ENCODE results near the gene ATP8A2. TPM values are rescaled to one million over a fixed set of nuclear protein-coding genes. Genes with fewer than 3 reads are reported as not detected.

Gene ATP8A2
- total RNA-seq, 1 experiment from 2014 or later: 5.2 TPM

GRCh38 chr13:25796474-25796873 is 424.7 kb downstream of the ATP8A2 start:
- ChIA-PET CTCF (no interaction called here), POLR2A (no interaction called here)
- Mint-ChIP-seq H3K36me3 (no peaks in the 10 kb centered on the region), H3K27ac (no peak overlapping the region), H3K27me3 (ENCODE audit: low read depth) (no peaks in the 10 kb centered on the region), H3K4me1 (peaks cover 10% of the 10 kb centered on the region), H3K4me3 (no peak overlapping the region), H3K9me3 (no peaks in the 10 kb centered on the region)
- TF ChIP-seq ZNF263 (CRISPR knock-in tag; IDR thresholded peaks at IDR 0.05; ENCODE audit: low read depth): no peak
- TF ChIP-seq ETV6 (CRISPR knock-in tag; IDR thresholded peaks at IDR 0.05): no peak
- TF ChIP-seq GRHL2 (CRISPR knock-in tag; IDR thresholded peaks at IDR 0.05; ENCODE audit: insufficient replicate concordance, severe bottlenecking): no peak
- no peak for TF ChIP-seq TCF7 (CRISPR knock-in tag; IDR thresholded peaks at IDR 0.05; ENCODE audit: low read depth)
- no peak for TF ChIP-seq TP53 (CRISPR knock-in tag; IDR thresholded peaks at IDR 0.05)
- TF ChIP-seq NFYB (CRISPR knock-in tag; conservative IDR thresholded peaks at IDR 0.05; ENCODE audit: low read depth): no peak
- TF ChIP-seq, protein P1, sequence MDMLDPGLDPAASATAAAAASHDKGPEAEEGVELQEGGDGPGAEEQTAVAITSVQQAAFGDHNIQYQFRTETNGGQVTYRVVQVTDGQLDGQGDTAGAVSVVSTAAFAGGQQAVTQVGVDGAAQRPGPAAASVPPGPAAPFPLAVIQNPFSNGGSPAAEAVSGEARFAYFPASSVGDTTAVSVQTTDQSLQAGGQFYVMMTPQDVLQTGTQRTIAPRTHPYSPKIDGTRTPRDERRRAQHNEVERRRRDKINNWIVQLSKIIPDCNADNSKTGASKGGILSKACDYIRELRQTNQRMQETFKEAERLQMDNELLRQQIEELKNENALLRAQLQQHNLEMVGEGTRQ (CRISPR knock-in tag; IDR thresholded peaks at IDR 0.05): no peak
- TF ChIP-seq ZNF512 (CRISPR knock-in tag; IDR thresholded peaks at IDR 0.05; ENCODE audit: borderline replicate concordance): no peak
- no peak for TF ChIP-seq ZNF396 (CRISPR knock-in tag; IDR thresholded peaks at IDR 0.05; ENCODE audit: borderline replicate concordance)
- TF ChIP-seq ESRRA (CRISPR knock-in tag; IDR thresholded peaks at IDR 0.05; ENCODE audit: borderline replicate concordance): no peak
- no peak for TF ChIP-seq FOXP1 (CRISPR knock-in tag; IDR thresholded peaks at IDR 0.05; ENCODE audit: borderline replicate concordance)
- no peak for TF ChIP-seq ZNF532 (CRISPR knock-in tag; IDR thresholded peaks at IDR 0.05; ENCODE audit: borderline replicate concordance)
- TF ChIP-seq NR1H2 (CRISPR knock-in tag; IDR thresholded peaks at IDR 0.05): no peak
- TF ChIP-seq, protein P2, sequence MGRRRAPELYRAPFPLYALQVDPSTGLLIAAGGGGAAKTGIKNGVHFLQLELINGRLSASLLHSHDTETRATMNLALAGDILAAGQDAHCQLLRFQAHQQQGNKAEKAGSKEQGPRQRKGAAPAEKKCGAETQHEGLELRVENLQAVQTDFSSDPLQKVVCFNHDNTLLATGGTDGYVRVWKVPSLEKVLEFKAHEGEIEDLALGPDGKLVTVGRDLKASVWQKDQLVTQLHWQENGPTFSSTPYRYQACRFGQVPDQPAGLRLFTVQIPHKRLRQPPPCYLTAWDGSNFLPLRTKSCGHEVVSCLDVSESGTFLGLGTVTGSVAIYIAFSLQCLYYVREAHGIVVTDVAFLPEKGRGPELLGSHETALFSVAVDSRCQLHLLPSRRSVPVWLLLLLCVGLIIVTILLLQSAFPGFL (CRISPR knock-in tag; IDR thresholded peaks at IDR 0.05; ENCODE audit: borderline replicate concordance): no peak
- TF ChIP-seq, protein P3, sequence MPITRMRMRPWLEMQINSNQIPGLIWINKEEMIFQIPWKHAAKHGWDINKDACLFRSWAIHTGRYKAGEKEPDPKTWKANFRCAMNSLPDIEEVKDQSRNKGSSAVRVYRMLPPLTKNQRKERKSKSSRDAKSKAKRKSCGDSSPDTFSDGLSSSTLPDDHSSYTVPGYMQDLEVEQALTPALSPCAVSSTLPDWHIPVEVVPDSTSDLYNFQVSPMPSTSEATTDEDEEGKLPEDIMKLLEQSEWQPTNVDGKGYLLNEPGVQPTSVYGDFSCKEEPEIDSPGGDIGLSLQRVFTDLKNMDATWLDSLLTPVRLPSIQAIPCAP (CRISPR knock-in tag; IDR thresholded peaks at IDR 0.05): no peak
- TF ChIP-seq CREB1 (CRISPR knock-in tag; IDR thresholded peaks at IDR 0.05): no peak
- TF ChIP-seq ZNF138 (CRISPR knock-in tag; conservative IDR thresholded peaks at IDR 0.05): no peak
- no peak for DNase-seq (ENCODE audit: low spot score)
- no peak for ATAC-seq

- TF ChIP-seq ZNF219 (CRISPR knock-in tag; IDR thresholded peaks at IDR 0.05; ENCODE audit: borderline replicate concordance): no peak
- TF ChIP-seq MXD4 (CRISPR knock-in tag; IDR thresholded peaks at IDR 0.05; ENCODE audit: borderline replicate concordance): no peak
- H3K4me3 Mint-ChIP-seq: no peak overlapping the region
- H3K36me3 Mint-ChIP-seq: no peaks in the 10 kb centered on the region
- ChIA-PET POLR2A (no interaction called here), CTCF (no interaction called here)
- DNase-seq (ENCODE audit: low spot score) (no peak), ATAC-seq (no peak)
- no peaks in the 10 kb centered on the region for H3K9me3 Mint-ChIP-seq
- H3K27me3 Mint-ChIP-seq (ENCODE audit: low read depth): no peaks in the 10 kb centered on the region
- H3K27ac Mint-ChIP-seq: no peak overlapping the region
- H3K4me1 Mint-ChIP-seq: peaks cover 10% of the 10 kb centered on the region
These were observed 427.2 kb downstream of the ATP8A2 start for GRCh38 chr13:25798998-25799397.

Measured in WTC11 (cell line).